GM19035 (cell line): ENCODE data around the gene PPP1R12C.
"Not testable (repeated sequence)": the region's sequence is repeated elsewhere in the genome, so short reads cannot be mapped to it uniquely, and the experiment has no call there.

Source experiments
- ATAC-seq: cut with Tn5 transposase; IDR thresholded peaks from one replicate; pipeline ENCODE4 v1.9.1; 2021; ENCODE audit not compliant: unreplicated experiment

The PPP1R12C gene

GRCh38 chr19:55076321-55076720 is 41.1 kb downstream of the PPP1R12C start:
- ATAC-seq: no peak

GRCh38 chr19:55075371-55075998 is 42.0 kb downstream of the PPP1R12C start, which contains the start of gene EPS8L1:
Gene EPS8L1 (plus strand): TSS chr19:55075869. CDS start chr19:55076445, 576 bp downstream.
- ATAC-seq: no peak

GRCh38 chr19:55071913-55072312 is 45.5 kb downstream of the PPP1R12C start:
- ATAC-seq: no peak

GRCh38 chr19:55071129-55071502 is 46.3 kb downstream of the PPP1R12C start:
- no peak for ATAC-seq

GRCh38 chr19:55070466-55071128 is 46.8 kb downstream of the PPP1R12C start:
- ATAC-seq: no peak

- ATAC-seq: no peak
Observed at GRCh38 chr19:55069865-55070197, 47.6 kb downstream of the PPP1R12C start.

GRCh38 chr19:55068950-55069864 is 48.2 kb downstream of the PPP1R12C start:
- ATAC-seq: no peak

- no peak for ATAC-seq
Observed at GRCh38 chr19:55067869-55068268, 49.6 kb downstream of the PPP1R12C start.

- no peak for ATAC-seq
Observed at GRCh38 chr19:55066107-55066709, 51.2 kb downstream of the PPP1R12C start.

GRCh38 chr19:55065516-55065915 is 51.9 kb downstream of the PPP1R12C start:
- ATAC-seq: not testable (repeated sequence)

GRCh38 chr19:55063492-55063843 is 54.0 kb downstream of the PPP1R12C start:
- no peak for ATAC-seq

GRCh38 chr19:55062735-55063491 is 54.5 kb downstream of the PPP1R12C start, which contains the start of gene RDH13:
Gene RDH13 (minus strand): TSS chr19:55063148. CDS start chr19:55063032, 116 bp downstream.
- peak; percentile 91 for ATAC-seq

- not testable (repeated sequence) for ATAC-seq
Observed at GRCh38 chr19:55060287-55060686, 57.1 kb downstream of the PPP1R12C start.

- no peak for ATAC-seq
Observed at GRCh38 chr19:55058781-55059610, 58.4 kb downstream of the PPP1R12C start.

- no peak for ATAC-seq
Observed at GRCh38 chr19:55056827-55057226, 60.6 kb downstream of the PPP1R12C start.

- ATAC-seq: no peak
Observed at GRCh38 chr19:55053735-55054134, 63.7 kb downstream of the PPP1R12C start.

- ATAC-seq: no peak
Observed at GRCh38 chr19:55050749-55051532, 66.5 kb downstream of the PPP1R12C start.

- ATAC-seq: no peak
Observed at GRCh38 chr19:55048446-55048845, 69.0 kb downstream of the PPP1R12C start.

GRCh38 chr19:55047951-55048350 is 69.5 kb downstream of the PPP1R12C start:
- no peak for ATAC-seq
